SK-N-SH (cell line): ENCODE data around the gene AGBL4. TPM values are rescaled to one million over a fixed set of nuclear protein-coding genes. Genes with fewer than 3 reads are reported as not detected.
"Not testable (repeated sequence)": the region's sequence is repeated elsewhere in the genome, so short reads cannot be mapped to it uniquely, and the experiment has no call there.

Experiments
- CTCF ChIA-PET: fragments of 300-600, 350-600 bp; formaldehyde crosslinking; extraction: SDS; loops from one replicate; lab custom pipeline; 2021; lab: Yijun Ruan, JAX
- POLR2A ChIA-PET: fragments of 350-600 bp; sonication (Branson Sonifier 250); formaldehyde crosslinking; extraction: SDS; loops from one replicate; lab custom pipeline; 2020; ENCODE audit warnings: antibody characterized with exemption, inconsistent platforms; lab: Yijun Ruan, JAX
- DNase-seq: peaks from one replicate; pipeline ENCODE4 v3.0.0; 2012
- H2AFZ ChIP-seq: fragments of 200-600 bp; sonication (generic); 2 replicates; pipeline ENCODE4 v1.8.1; 2016; ENCODE audit warnings: antibody characterized with exemption, mild to moderate bottlenecking, low read depth
- H3F3A ChIP-seq: fragments of 200-600 bp; sonication (generic); replicated peaks from 2 replicates; pipeline ENCODE3; 2016; ENCODE audit warnings: antibody characterized with exemption, mild to moderate bottlenecking; ENCODE audit not compliant: insufficient read depth
- H3K27ac ChIP-seq, 2 experiments: fragments of 200-500 bp in 1 of 2; fragments of 200-600 bp in 1 of 2; sonication (Bioruptor generic) in 1 of 2; sonication (generic), shearing (Covaris generic) in 1 of 2; 2 replicates each; pipeline versions ENCODE4 v1.5.1 to v1.6.1; 2014 to 2016; ENCODE audit warnings: low read depth in 2 of 2, inconsistent platforms in 1 of 2, low read length in 1 of 2, mild to moderate bottlenecking in 1 of 2, mixed read lengths in 1 of 2
- H3K27me3 ChIP-seq: fragments of 200-600 bp; sonication (generic), shearing (Covaris generic); 2 replicates; pipeline ENCODE4 v1.6.1; 2016; ENCODE audit warnings: mixed run types; ENCODE audit not compliant: insufficient read depth
- H3K36me3 ChIP-seq, 2 experiments: fragments of 200-500 bp in 1 of 2; fragments of 200-600 bp in 1 of 2; sonication (Bioruptor generic) in 1 of 2; sonication (generic) in 1 of 2; replicated peaks in 1 of 2; 2 replicates each; pipeline versions ENCODE3 to v1.5.1; 2014 to 2016; ENCODE audit warnings: low read length in 1 of 2, mild to moderate bottlenecking in 1 of 2; ENCODE audit not compliant: insufficient read depth in 2 of 2, control insufficient read depth in 1 of 2
- H3K4me1 ChIP-seq, 2 experiments: fragments of 200-500 bp in 1 of 2; fragments of 200-600 bp in 1 of 2; sonication (Bioruptor generic) in 1 of 2; sonication (generic), shearing (Covaris generic) in 1 of 2; 2 replicates each; pipeline versions ENCODE4 v1.5.1 to v1.6.1; 2014 to 2016; ENCODE audit warnings: low read depth in 1 of 2, low read length in 1 of 2, mixed run types in 1 of 2; ENCODE audit not compliant: insufficient read depth in 2 of 2, control insufficient read depth in 1 of 2
- H3K4me2 ChIP-seq: fragments of 200-600 bp; sonication (generic), shearing (Covaris generic); 2 replicates; pipeline ENCODE4 v1.6.1; 2017; ENCODE audit warnings: mixed run types
- H3K4me3 ChIP-seq, 2 experiments: fragments of 200-500 bp in 1 of 2; fragments of 200-600 bp in 1 of 2; sonication (Bioruptor generic) in 1 of 2; sonication (generic), shearing (Covaris generic) in 1 of 2; 2 replicates each; pipeline versions ENCODE4 v1.5.1 to v1.8.1; 2014 to 2016; ENCODE audit warnings: low read depth in 2 of 2, inconsistent platforms in 1 of 2, low read length in 1 of 2, mild to moderate bottlenecking in 1 of 2, mixed read lengths in 1 of 2, moderate library complexity in 1 of 2
- H3K79me2 ChIP-seq: fragments of 200-600 bp; sonication (generic); 2 replicates; pipeline ENCODE4 v1.8.1; 2017; ENCODE audit warnings: mild to moderate bottlenecking; ENCODE audit not compliant: insufficient read depth
- H3K9ac ChIP-seq: fragments of 200-600 bp; sonication (generic); 2 replicates; pipeline ENCODE4 v1.6.1; 2017; ENCODE audit warnings: mixed run types
- H3K9me2 ChIP-seq: fragments of 200-600 bp; sonication (generic); 2 replicates; pipeline ENCODE4 v1.6.1; 2017; ENCODE audit warnings: mixed run types
- H3K9me3 ChIP-seq: fragments of 200-600 bp; sonication (generic); 2 replicates; pipeline ENCODE4 v1.6.1; 2017; ENCODE audit warnings: mixed run types, mild to moderate bottlenecking, moderate library complexity
- H4K20me1 ChIP-seq: fragments of 200-600 bp; sonication (generic); 2 replicates; pipeline ENCODE4 v1.6.1; 2017; ENCODE audit warnings: mild to moderate bottlenecking, mixed run types; ENCODE audit not compliant: insufficient read depth
- CTCF ChIP-seq: fragments of 200-600 bp; sonication (generic); IDR thresholded peaks from 2 replicates; pipeline ENCODE4 v1.6.1; 2017; ENCODE audit warnings: antibody characterized with exemption, mild to moderate bottlenecking, moderate library complexity
- EP300 ChIP-seq, 2 experiments: IDR thresholded peaks; 2 replicates each; pipeline versions ENCODE4 v1.4.0 to v1.6.1; 2012; ENCODE audit warnings: borderline replicate concordance in 1 of 2, low read depth in 1 of 2, low read length in 1 of 2
- FOXJ3 ChIP-seq: sonication (generic); formaldehyde crosslinking; IDR thresholded peaks from 2 replicates; pipeline ENCODE4 v1.5.1; 2020; ENCODE audit warnings: mild to moderate bottlenecking, missing genetic modification reagents
- GABPA ChIP-seq: IDR thresholded peaks from 2 replicates; pipeline ENCODE4 v1.4.0; 2012; ENCODE audit warnings: low read depth, mild to moderate bottlenecking
- GATA2 ChIP-seq: sonication (generic); formaldehyde crosslinking; IDR thresholded peaks from 2 replicates; pipeline ENCODE4 v1.5.0; 2020; ENCODE audit warnings: mild to moderate bottlenecking, missing genetic modification reagents
- JUND ChIP-seq: IDR thresholded peaks from 2 replicates; pipeline ENCODE4 v1.4.0; 2012
- MAX ChIP-seq: IDR thresholded peaks from 2 replicates; pipeline ENCODE4 v1.4.0; 2012; ENCODE audit warnings: low read depth
- MXI1 ChIP-seq: IDR thresholded peaks from 2 replicates; pipeline ENCODE4 v1.6.1; 2012; ENCODE audit warnings: mild to moderate bottlenecking, low read depth, low read length, improper control_type of control experiment
- NFIC ChIP-seq: IDR thresholded peaks from 2 replicates; pipeline ENCODE4 v1.4.0; 2012; ENCODE audit warnings: borderline replicate concordance
- PBX3 ChIP-seq: IDR thresholded peaks from 2 replicates; pipeline ENCODE4; 2012
- RCOR1 ChIP-seq: fragments of 150-350 bp; IDR thresholded peaks from 2 replicates; pipeline ENCODE4 v1.6.1; 2017; ENCODE audit warnings: antibody characterized with exemption, low read length
- SMC3 ChIP-seq: IDR thresholded peaks from 2 replicates; pipeline ENCODE4 v1.6.1; 2012; ENCODE audit warnings: low read depth, low read length, improper control_type of control experiment
- TAF1 ChIP-seq: IDR thresholded peaks from 2 replicates; pipeline ENCODE4 v1.6.1; 2012; ENCODE audit warnings: low read depth, mild to moderate bottlenecking, low read length, moderate library complexity, borderline replicate concordance
- TCF12 ChIP-seq: IDR thresholded peaks from 2 replicates; pipeline ENCODE4 v1.4.0; 2012
- TEAD4 ChIP-seq: IDR thresholded peaks from 2 replicates; pipeline ENCODE4 v1.4.0; 2012; ENCODE audit warnings: mild to moderate bottlenecking, borderline replicate concordance; ENCODE audit not compliant: insufficient read depth
- USF1 ChIP-seq: IDR thresholded peaks from 2 replicates; pipeline ENCODE4 v1.4.0; 2012; ENCODE audit warnings: low read depth, borderline replicate concordance
- USF2 ChIP-seq: fragments of 150-350 bp; IDR thresholded peaks from 2 replicates; pipeline ENCODE4 v1.6.1; 2017; ENCODE audit warnings: antibody characterized with exemption, low read length, low read depth, borderline replicate concordance
- YY1 ChIP-seq: IDR thresholded peaks from 2 replicates; pipeline ENCODE4 v1.4.0; 2012; ENCODE audit warnings: low read depth, mild to moderate bottlenecking
- ZBTB33 ChIP-seq: IDR thresholded peaks from 2 replicates; pipeline ENCODE4 v1.4.0; 2012; ENCODE audit warnings: low read depth, borderline replicate concordance
- WGBS: methylation state at CpG from one replicate; pipeline ENCODE4 v1.1.6; 2017; ENCODE audit warnings: low lambda C conversion rate; 5-methylcytosine and 5-hydroxymethylcytosine counted together
- polyA plus RNA-seq, 3 experiments: library from polyadenylated mRNA; depleted of rRNA; stranded (reverse); fragments of >200 nt; gene quantifications; 2 replicates each; pipeline ENCODE4 v1.2.3, GENCODE V29; 2012

The AGBL4 gene
- polyA plus RNA-seq, 1 of the 3 experiments (the other 2 are of a cell fraction), result 0.07 TPM

- peaks cover 0 to 17% of the 10 kb centered on the region in 2 experiments; a peak in 2 of 4 replicates for H3K4me1 ChIP-seq
- no peaks in the 10 kb centered on the region for H4K20me1 ChIP-seq
- ChIA-PET POLR2A (interaction anchor here (0.7 kb wide), 1 partner anchor 1095 kb away, joined by 3 read pairs; no protein-coding TSS in a partner anchor), CTCF (interaction anchor here (0.9 to 1.0 kb wide), 2 partner anchors 13 to 22 kb away, joined by 3 read pairs; no protein-coding TSS in a partner anchor)
- H3F3A ChIP-seq, result peaks cover 13% of the 10 kb centered on the region
- no peak overlapping the region for H3K4me3 ChIP-seq
- no peak for DNase-seq
- H2AFZ ChIP-seq, result no peak overlapping the region
- no peaks in the 10 kb centered on the region for H3K36me3 ChIP-seq
- no peaks in the 10 kb centered on the region for H3K9me3 ChIP-seq
- TF ChIP-seq GATA2 (CRISPR knock-in tag) (no peak), FOXJ3 (CRISPR knock-in tag) (no peak), EP300 (IDR thresholded peaks at IDR 0.05; ENCODE audit: borderline replicate concordance in 1 of 2, low read depth in 1 of 2, low read length in 1 of 2) (no peak), YY1 (no peak), USF1 (no peak), NFIC (no peak), GABPA (no peak), PBX3 (no peak), RCOR1 (no peak), TCF12 (no peak), MXI1 (no peak), CTCF (no peak), TAF1 (no peak), JUND (no peak), MAX (no peak), TEAD4 (no peak), USF2 (no peak), ZBTB33 (no peak), SMC3 (no peak)
- TF ChIP-seq, all 33 proteins: peak for 0
- Histone ChIP-seq H3K27ac (no peak overlapping the region), H3K4me2 (no peak overlapping the region), H3K9me2 (no peaks in the 10 kb centered on the region), H3K27me3 (no peaks in the 10 kb centered on the region), H3K79me2 (no peaks in the 10 kb centered on the region), H3K9ac (no peak overlapping the region)
These were observed 1010.7 kb downstream of the AGBL4 start for GRCh38 chr1:49013079-49013478.

- not testable (repeated sequence) for H3K27ac ChIP-seq, H3K4me2 ChIP-seq
These were observed 1020.8 kb downstream of the AGBL4 start for GRCh38 chr1:49002981-49003380.

More at GRCh38 chr1:49002981-49003380, 1020.8 kb downstream of the AGBL4 start:
- POLR2A ChIA-PET, H2AFZ ChIP-seq, H3K9ac ChIP-seq, CTCF ChIA-PET, H3K4me1 ChIP-seq, H3K36me3 ChIP-seq, H4K20me1 ChIP-seq, DNase-seq, H3K79me2 ChIP-seq, H3K27me3 ChIP-seq, H3K4me3 ChIP-seq, H3K9me2 ChIP-seq, H3F3A ChIP-seq, H3K9me3 ChIP-seq: not testable (repeated sequence)
- 86% methylated on average over 10 of the region's 10 CpGs for WGBS
